SK-N-MC (cell line): ENCODE data around the gene CASP2.

Experiments
- EZH2 ChIP-seq: fragments of 200-600 bp; sonication (generic); IDR thresholded peaks from one replicate; pipeline ENCODE4 v1.6.1; 2017; ENCODE audit warnings: antibody characterized with exemption
- FOXP2 ChIP-seq: optimal IDR thresholded peaks from 2 replicates; pipeline ENCODE3; 2011; ENCODE audit warnings: mild to moderate bottlenecking, moderate library complexity; ENCODE audit not compliant: insufficient read depth; ENCODE audit errors: extremely low read length, control extremely low read depth
- POLR2AphosphoS5 ChIP-seq: IDR thresholded peaks from 2 replicates; pipeline ENCODE4 v1.6.1; 2012; ENCODE audit warnings: mild to moderate bottlenecking, low read depth, low read length, borderline replicate concordance

- TF ChIP-seq EZH2 = no peak
- no peak for TF ChIP-seq POLR2AphosphoS5
- TF ChIP-seq FOXP2 = no peak
Measured at GRCh38 chr7:143290293-143290692, 2.1 kb downstream of the CASP2 start.
